Loucy (cell line): ENCODE measurements around the gene C3orf18.

Experiments
- EZH2phosphoT487 ChIP-seq: fragments of 200-600 bp; IDR thresholded peaks from 2 replicates; pipeline ENCODE4 v1.6.1; 2018; ENCODE audit warnings: antibody characterized with exemption, mild to moderate bottlenecking, moderate library complexity, borderline replicate concordance
- TF ChIP-seq, protein P1 (sequence below): fragments of 200-600 bp; sonication (generic); conservative IDR thresholded peaks from 2 replicates; pipeline ENCODE4 v1.5.1; 2014; ENCODE audit warnings: mild to moderate bottlenecking, antibody characterized with exemption, low read length

DNA sequence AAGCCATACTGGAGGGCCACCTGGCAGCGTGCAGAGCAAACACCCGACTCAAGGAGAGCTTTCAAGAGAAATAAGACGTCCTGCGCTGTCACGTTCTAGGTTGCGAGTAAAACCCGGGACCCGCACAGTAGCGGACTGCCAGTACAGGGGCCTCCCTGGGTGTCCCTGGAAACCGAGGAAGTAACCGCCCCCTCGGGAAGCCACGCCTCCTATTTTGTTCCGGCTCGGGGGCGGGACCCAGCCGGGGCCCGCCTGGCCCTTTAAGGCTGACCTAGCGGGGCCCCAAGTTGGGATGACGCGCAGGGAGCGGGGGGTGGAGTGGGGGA, 49.2 kb upstream of the C3orf18 start:
- TF ChIP-seq, protein P1, sequence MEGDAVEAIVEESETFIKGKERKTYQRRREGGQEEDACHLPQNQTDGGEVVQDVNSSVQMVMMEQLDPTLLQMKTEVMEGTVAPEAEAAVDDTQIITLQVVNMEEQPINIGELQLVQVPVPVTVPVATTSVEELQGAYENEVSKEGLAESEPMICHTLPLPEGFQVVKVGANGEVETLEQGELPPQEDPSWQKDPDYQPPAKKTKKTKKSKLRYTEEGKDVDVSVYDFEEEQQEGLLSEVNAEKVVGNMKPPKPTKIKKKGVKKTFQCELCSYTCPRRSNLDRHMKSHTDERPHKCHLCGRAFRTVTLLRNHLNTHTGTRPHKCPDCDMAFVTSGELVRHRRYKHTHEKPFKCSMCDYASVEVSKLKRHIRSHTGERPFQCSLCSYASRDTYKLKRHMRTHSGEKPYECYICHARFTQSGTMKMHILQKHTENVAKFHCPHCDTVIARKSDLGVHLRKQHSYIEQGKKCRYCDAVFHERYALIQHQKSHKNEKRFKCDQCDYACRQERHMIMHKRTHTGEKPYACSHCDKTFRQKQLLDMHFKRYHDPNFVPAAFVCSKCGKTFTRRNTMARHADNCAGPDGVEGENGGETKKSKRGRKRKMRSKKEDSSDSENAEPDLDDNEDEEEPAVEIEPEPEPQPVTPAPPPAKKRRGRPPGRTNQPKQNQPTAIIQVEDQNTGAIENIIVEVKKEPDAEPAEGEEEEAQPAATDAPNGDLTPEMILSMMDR, result no peak
- TF ChIP-seq EZH2phosphoT487, result no peak
